A549 (cell line): ENCODE data around the gene TMEM51. TPM values are rescaled to one million over a fixed set of nuclear protein-coding genes. Genes with fewer than 3 reads are reported as not detected.

Experiments
- ATAC-seq, 2 experiments: fragments of 200-7000 bp in 1 of 2; fragments of >200 bp in 1 of 2; cut with Nextera tagmentation in 1 of 2; cut with Tn5 transposase in 1 of 2; 3 replicates each; pipeline versions ENCODE4 v1.8.0 to v1.9.1; 2018 to 2020; ENCODE audit warnings: mild to moderate bottlenecking in 1 of 2, moderate library complexity in 1 of 2
- CTCF ChIA-PET: fragments of 300-600 bp; sonication (Branson Sonifier 250); formaldehyde crosslinking; extraction: SDS; loops from one replicate; lab custom pipeline; 2021; ENCODE audit warnings: antibody characterized with exemption, inconsistent platforms; lab: Yijun Ruan, JAX
- POLR2A ChIA-PET: fragments of 350-600 bp; formaldehyde crosslinking; extraction: SDS; loops from one replicate; lab custom pipeline; 2021; ENCODE audit warnings: antibody characterized with exemption, inconsistent platforms; lab: Yijun Ruan, JAX
- DNase-seq, 2 experiments: peaks; one replicate each; pipeline versions ENCODE4 v3.0.0 to v3.0.0-alpha.2; 2011 to 2016; ENCODE audit warnings: low read depth in 1 of 2, low spot score in 1 of 2
- FAIRE-seq: peaks from 2 replicates; lab custom pipeline; 2011; peaks lifted over from hg19 to GRCh38; lab: Jason Lieb, UNC
- H3K27ac ChIP-seq, 2 experiments: fragments of >200 bp; sonication (Bioruptor Twin); formaldehyde crosslinking; 3 replicates each; pipeline ENCODE4 v1.5.1; 2016 to 2017
- H3K4me1 ChIP-seq: fragments of >200 bp; sonication (Bioruptor Twin); formaldehyde crosslinking; 3 replicates; pipeline ENCODE4 v1.6.1; 2016
- H3K4me2 ChIP-seq: fragments of >200 bp; sonication (Bioruptor Twin); formaldehyde crosslinking; 3 replicates; pipeline ENCODE4 v1.6.1; 2016
- H3K4me3 ChIP-seq: fragments of >200 bp; sonication (Bioruptor Twin); formaldehyde crosslinking; 3 replicates; pipeline ENCODE4 v1.5.1; 2016
- H3K9me3 ChIP-seq: fragments of >200 bp; sonication (Bioruptor Twin); formaldehyde crosslinking; 3 replicates; pipeline ENCODE4 v1.6.1; 2016
- CBX8 ChIP-seq: fragments of 200-600 bp; sonication (generic); IDR thresholded peaks from 2 replicates; pipeline ENCODE4 v1.6.1; 2016
- CHD4 ChIP-seq: fragments of 200-600 bp; sonication (generic); IDR thresholded peaks from 2 replicates; pipeline ENCODE4 v1.6.1; 2016; ENCODE audit warnings: antibody characterized with exemption, mild to moderate bottlenecking, borderline replicate concordance
- EP300 ChIP-seq, 2 experiments: fragments of >200 bp; sonication (Bioruptor Twin); formaldehyde crosslinking; IDR thresholded peaks; 2 replicates in 1 of 2; 3 replicates in 1 of 2; pipeline ENCODE4 v1.6.1; 2016 to 2017
- GATA3 ChIP-seq: IDR thresholded peaks from 2 replicates; pipeline ENCODE4 v1.6.1; 2012; ENCODE audit warnings: borderline replicate concordance
- HOXA7 ChIP-seq: fragments of 250-450 bp; sonication (Bioruptor Pico); IDR thresholded peaks from 2 replicates; pipeline ENCODE4 v1.5.0; 2020; ENCODE audit warnings: mild to moderate bottlenecking, moderate library complexity
- JUNB ChIP-seq: fragments of >200 bp; sonication (Bioruptor Twin); formaldehyde crosslinking; IDR thresholded peaks from 2 replicates; pipeline ENCODE4 v1.6.1; 2016
- MAX ChIP-seq: IDR thresholded peaks from 2 replicates; pipeline ENCODE4 v1.6.1; 2012
- NFE2L2 ChIP-seq: fragments of 150-350 bp; conservative IDR thresholded peaks from 2 replicates; pipeline ENCODE4 v1.6.1; 2014; ENCODE audit warnings: low read length
- PBX3 ChIP-seq: IDR thresholded peaks from 2 replicates; pipeline ENCODE4 v1.6.1; 2012
- PHF8 ChIP-seq: fragments of 200-600 bp; sonication (generic); IDR thresholded peaks from 2 replicates; pipeline ENCODE4 v1.6.1; 2016; ENCODE audit warnings: low read depth, mild to moderate bottlenecking, antibody characterized with exemption, moderate library complexity, borderline replicate concordance
- POLR2A ChIP-seq: IDR thresholded peaks from 2 replicates; pipeline ENCODE4 v1.6.1; 2012; ENCODE audit warnings: mild to moderate bottlenecking, low read length
- RAD21 ChIP-seq, 2 experiments: fragments of >200 bp in 1 of 2; sonication (Bioruptor Twin) in 1 of 2; formaldehyde crosslinking in 1 of 2; IDR thresholded peaks in 1 of 2; conservative IDR thresholded peaks in 1 of 2; 2 replicates in 1 of 2; 3 replicates in 1 of 2; pipeline ENCODE4 v1.6.1; 2012 to 2018; ENCODE audit warnings: inconsistent platforms in 1 of 2
- RCOR1 ChIP-seq: fragments of 150-350 bp; IDR thresholded peaks from 2 replicates; pipeline ENCODE4 v1.6.1; 2014; ENCODE audit warnings: antibody characterized with exemption, low read length, low read depth
- RFX5 ChIP-seq: fragments of 450-650 bp; IDR thresholded peaks from 2 replicates; pipeline ENCODE4 v1.7.1; 2014; ENCODE audit warnings: antibody characterized with exemption, mild to moderate bottlenecking, moderate library complexity
- RNF2 ChIP-seq: fragments of 200-600 bp; sonication (generic); IDR thresholded peaks from 2 replicates; pipeline ENCODE4 v1.6.1; 2016; ENCODE audit warnings: low read depth, mild to moderate bottlenecking, antibody characterized with exemption, moderate library complexity, borderline replicate concordance
- SMC3 ChIP-seq: fragments of >200 bp; sonication (Bioruptor Twin); formaldehyde crosslinking; IDR thresholded peaks from 3 replicates; pipeline ENCODE4 v1.6.1; 2018; ENCODE audit warnings: inconsistent platforms
- TP53 ChIP-seq: fragments of 250-450 bp; sonication (Bioruptor Pico); IDR thresholded peaks from 2 replicates; pipeline ENCODE4 v1.5.0; 2021; ENCODE audit warnings: mild to moderate bottlenecking, moderate library complexity
- ZC3H11A ChIP-seq: fragments of 450-650 bp; IDR thresholded peaks from 2 replicates; pipeline ENCODE4 v1.6.1; 2014; ENCODE audit warnings: antibody characterized with exemption, mild to moderate bottlenecking
- ZFP36 ChIP-seq: fragments of 450-650 bp; IDR thresholded peaks from 2 replicates; pipeline ENCODE4 v1.6.1; 2014; ENCODE audit warnings: borderline replicate concordance; ENCODE audit not compliant: partially characterized antibody
- ZNF302 ChIP-seq: fragments of 250-450 bp; sonication (Bioruptor Pico); IDR thresholded peaks from 2 replicates; pipeline ENCODE4 v1.9.0; 2021; ENCODE audit warnings: inconsistent platforms, mild to moderate bottlenecking, moderate library complexity
- whole genome bisulfite sequencing: methylation state at CpG from one replicate; pipeline ENCODE4 v1.1.6; 2017; ENCODE audit errors: missing lambda C conversion rate; 5-methylcytosine and 5-hydroxymethylcytosine counted together
- polyA plus RNA-seq, 4 experiments: library from polyadenylated mRNA; depleted of rRNA in 3 of 4; stranded (reverse); fragments of >200 nt; fragmentation: RNase III in 1 of 4; extraction: RNeasy Plus Mini Kit Qiagen cat#74134 plus additional on column Dnase treatment in 1 of 4; gene quantifications; 2 replicates in 3 of 4; 3 replicates in 1 of 4; pipeline ENCODE4 v1.2.3, GENCODE V29; 2011 to 2017
- TF ChIP-seq, protein P1 (sequence below): fragments of 250-450 bp; sonication (Bioruptor Pico); IDR thresholded peaks from 2 replicates; pipeline ENCODE4 v1.5.0; 2020; ENCODE audit warnings: low read depth, mild to moderate bottlenecking, moderate library complexity
- TF ChIP-seq, protein P2 (sequence below): fragments of >200 bp; sonication (Bioruptor Twin); formaldehyde crosslinking; IDR thresholded peaks from 2 replicates; pipeline ENCODE4 v1.6.1; 2016
- TF ChIP-seq, protein P3 (sequence below): fragments of >200 bp; sonication (Bioruptor Twin); formaldehyde crosslinking; IDR thresholded peaks from 3 replicates; pipeline ENCODE4 v1.5.1; 2016
- TF ChIP-seq, protein P4 (sequence below): fragments of 250-450 bp; sonication (Bioruptor Pico); IDR thresholded peaks from 2 replicates; pipeline ENCODE4 v1.5.0; 2021; ENCODE audit warnings: mild to moderate bottlenecking, moderate library complexity, borderline replicate concordance
- TF ChIP-seq, protein P5 (sequence below): fragments of 200-600 bp; sonication (generic); IDR thresholded peaks from 2 replicates; pipeline ENCODE4 v1.6.1; 2016; ENCODE audit warnings: antibody characterized with exemption, mild to moderate bottlenecking, moderate library complexity

Gene TMEM51
- polyA plus RNA-seq, 2 of the 4 experiments (the other 2 are of a cell fraction): 20.0 to 22.8 TPM

DNA sequence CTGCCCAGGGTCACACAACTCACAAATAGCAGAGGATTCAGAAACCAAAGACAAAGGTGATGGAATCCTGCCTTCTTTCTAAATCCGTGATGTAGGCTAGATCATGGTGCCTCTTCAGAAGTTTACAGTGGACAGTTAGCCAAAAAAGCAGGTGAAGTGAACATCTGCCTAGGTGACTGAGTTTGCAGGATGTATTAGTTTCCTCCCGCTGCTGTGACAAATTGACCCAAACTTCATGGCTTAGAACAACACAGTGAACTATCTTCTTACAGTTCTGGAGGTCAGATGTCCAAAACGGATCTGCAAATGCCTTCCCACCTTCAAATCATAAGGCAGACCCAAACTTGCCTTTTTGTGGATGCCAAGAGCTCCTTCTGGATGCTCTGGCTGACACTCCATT is 3.2 kb upstream of the TMEM51 start (continued):
- TF ChIP-seq SMC3 (no peak), EP300 (IDR thresholded peaks at IDR 0.05) (no peak), ZFP36 (no peak)
- TF ChIP-seq, protein P1, sequence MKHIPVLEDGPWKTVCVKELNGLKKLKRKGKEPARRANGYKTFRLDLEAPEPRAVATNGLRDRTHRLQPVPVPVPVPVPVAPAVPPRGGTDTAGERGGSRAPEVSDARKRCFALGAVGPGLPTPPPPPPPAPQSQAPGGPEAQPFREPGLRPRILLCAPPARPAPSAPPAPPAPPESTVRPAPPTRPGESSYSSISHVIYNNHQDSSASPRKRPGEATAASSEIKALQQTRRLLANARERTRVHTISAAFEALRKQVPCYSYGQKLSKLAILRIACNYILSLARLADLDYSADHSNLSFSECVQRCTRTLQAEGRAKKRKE (CRISPR knock-in tag): no peak

GRCh38 chr1:15151377-15151806 is 2.2 kb upstream of the TMEM51 start:
- peak overlapping the region; percentile 74 for H3K4me2 ChIP-seq
- no peaks in the 10 kb centered on the region for H3K9me3 ChIP-seq
- ChIA-PET POLR2A (interaction anchor here (0.6 kb wide), 1 partner anchor 84 kb away, joined by 5 read pairs; no protein-coding TSS in a partner anchor), CTCF (interaction anchor here (0.7 to 8.4 kb wide), 32 partner anchors 9 to 350 kb away, joined by 3 to 133 read pairs (median 10); partner anchors contain the start of gene FHAD1)
- FAIRE-seq (no peak), ATAC-seq (no peak), DNase-seq (no peak)
- no peak overlapping the region for H3K4me3 ChIP-seq
- H3K27ac ChIP-seq: peak overlapping the region; percentile 93 to 99; a peak in 3 of 6 replicates
- TF ChIP-seq PBX3: no peak
- no peak for TF ChIP-seq RNF2
- no peak for TF ChIP-seq RCOR1
- TF ChIP-seq CBX8: no peak
- TF ChIP-seq RAD21 (conservative IDR thresholded peaks at IDR 0.05 in 1 of 2, IDR thresholded peaks at IDR 0.05 in 1 of 2): no peak
- TF ChIP-seq JUNB: no peak
- no peak for TF ChIP-seq ZC3H11A
- no peak for TF ChIP-seq TP53
- no peak for TF ChIP-seq MAX
- no peak for TF ChIP-seq POLR2A
- TF ChIP-seq, protein P2, sequence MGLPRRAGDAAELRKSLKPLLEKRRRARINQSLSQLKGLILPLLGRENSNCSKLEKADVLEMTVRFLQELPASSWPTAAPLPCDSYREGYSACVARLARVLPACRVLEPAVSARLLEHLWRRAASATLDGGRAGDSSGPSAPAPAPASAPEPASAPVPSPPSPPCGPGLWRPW: no peak
- TF ChIP-seq NFE2L2: no peak
- no peak for TF ChIP-seq CHD4
- WGBS: 73% methylated on average over 4 of the region's 5 CpGs
- H3K4me1 ChIP-seq: peaks cover 23% of the 10 kb centered on the region

DNA sequence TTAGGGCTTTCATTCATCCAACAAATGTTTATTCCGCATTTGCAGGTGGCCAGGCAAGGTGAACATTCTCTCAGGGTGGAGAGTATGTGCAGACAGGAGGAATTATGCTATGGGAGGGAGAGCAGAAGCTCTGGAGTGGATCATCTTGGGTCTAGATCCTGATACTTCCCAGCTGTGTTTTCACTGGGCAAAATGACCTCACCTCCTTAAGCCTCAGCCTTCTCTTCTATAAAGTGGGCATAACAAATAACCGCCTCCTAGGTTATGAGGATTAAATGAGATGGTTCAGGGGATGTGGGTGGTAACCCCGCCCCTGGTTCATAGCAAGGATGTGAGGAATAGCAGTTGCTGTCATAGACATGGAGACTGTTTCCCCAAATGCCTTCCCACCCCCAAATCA is 1.7 kb upstream of the TMEM51 start:
- Histone ChIP-seq H3K4me3 (0 out of 3 replicates have a peak overlapping the region, but pooled peaks have one; percentile 88), H3K4me2 (peak overlapping the region; percentile 74), H3K27ac (peak overlapping the region; percentile 93 to 99; a peak in 5 of 6 replicates), H3K9me3 (no peaks in the 10 kb centered on the region), H3K4me1 (peaks cover 28% of the 10 kb centered on the region)
- ATAC-seq (no peak), FAIRE-seq (no peak), DNase-seq (no peak)
- POLR2A ChIA-PET: interaction anchor here (0.6 to 2.1 kb wide), 5 partner anchors 17 to 133 kb away, joined by 3 to 8 read pairs (median 5); no protein-coding TSS in a partner anchor
- WGBS: 44% methylated on average over 3 of the region's 3 CpGs
- CTCF ChIA-PET: interaction anchor here (0.7 to 8.4 kb wide), 43 partner anchors 8 to 350 kb away, joined by 3 to 133 read pairs (median 6); partner anchors contain the start of gene FHAD1
- TF ChIP-seq GATA3 (no peak), RFX5 (no peak), HOXA7 (CRISPR knock-in tag) (no peak), ZNF302 (CRISPR knock-in tag) (no peak), PHF8 (no peak), NFE2L2 (no peak), ZC3H11A (no peak)
- TF ChIP-seq, protein P3, sequence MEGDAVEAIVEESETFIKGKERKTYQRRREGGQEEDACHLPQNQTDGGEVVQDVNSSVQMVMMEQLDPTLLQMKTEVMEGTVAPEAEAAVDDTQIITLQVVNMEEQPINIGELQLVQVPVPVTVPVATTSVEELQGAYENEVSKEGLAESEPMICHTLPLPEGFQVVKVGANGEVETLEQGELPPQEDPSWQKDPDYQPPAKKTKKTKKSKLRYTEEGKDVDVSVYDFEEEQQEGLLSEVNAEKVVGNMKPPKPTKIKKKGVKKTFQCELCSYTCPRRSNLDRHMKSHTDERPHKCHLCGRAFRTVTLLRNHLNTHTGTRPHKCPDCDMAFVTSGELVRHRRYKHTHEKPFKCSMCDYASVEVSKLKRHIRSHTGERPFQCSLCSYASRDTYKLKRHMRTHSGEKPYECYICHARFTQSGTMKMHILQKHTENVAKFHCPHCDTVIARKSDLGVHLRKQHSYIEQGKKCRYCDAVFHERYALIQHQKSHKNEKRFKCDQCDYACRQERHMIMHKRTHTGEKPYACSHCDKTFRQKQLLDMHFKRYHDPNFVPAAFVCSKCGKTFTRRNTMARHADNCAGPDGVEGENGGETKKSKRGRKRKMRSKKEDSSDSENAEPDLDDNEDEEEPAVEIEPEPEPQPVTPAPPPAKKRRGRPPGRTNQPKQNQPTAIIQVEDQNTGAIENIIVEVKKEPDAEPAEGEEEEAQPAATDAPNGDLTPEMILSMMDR: no peak
- TF ChIP-seq, protein P4, sequence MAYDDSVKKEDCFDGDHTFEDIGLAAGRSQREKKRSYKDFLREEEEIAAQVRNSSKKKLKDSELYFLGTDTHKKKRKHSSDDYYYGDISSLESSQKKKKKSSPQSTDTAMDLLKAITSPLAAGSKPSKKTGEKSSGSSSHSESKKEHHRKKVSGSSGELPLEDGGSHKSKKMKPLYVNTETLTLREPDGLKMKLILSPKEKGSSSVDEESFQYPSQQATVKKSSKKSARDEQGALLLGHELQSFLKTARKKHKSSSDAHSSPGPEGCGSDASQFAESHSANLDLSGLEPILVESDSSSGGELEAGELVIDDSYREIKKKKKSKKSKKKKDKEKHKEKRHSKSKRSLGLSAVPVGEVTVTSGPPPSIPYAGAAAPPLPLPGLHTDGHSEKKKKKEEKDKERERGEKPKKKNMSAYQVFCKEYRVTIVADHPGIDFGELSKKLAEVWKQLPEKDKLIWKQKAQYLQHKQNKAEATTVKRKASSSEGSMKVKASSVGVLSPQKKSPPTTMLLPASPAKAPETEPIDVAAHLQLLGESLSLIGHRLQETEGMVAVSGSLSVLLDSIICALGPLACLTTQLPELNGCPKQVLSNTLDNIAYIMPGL (CRISPR knock-in tag): no peak
- TF ChIP-seq, protein P2: no peak
- TF ChIP-seq, protein P5, sequence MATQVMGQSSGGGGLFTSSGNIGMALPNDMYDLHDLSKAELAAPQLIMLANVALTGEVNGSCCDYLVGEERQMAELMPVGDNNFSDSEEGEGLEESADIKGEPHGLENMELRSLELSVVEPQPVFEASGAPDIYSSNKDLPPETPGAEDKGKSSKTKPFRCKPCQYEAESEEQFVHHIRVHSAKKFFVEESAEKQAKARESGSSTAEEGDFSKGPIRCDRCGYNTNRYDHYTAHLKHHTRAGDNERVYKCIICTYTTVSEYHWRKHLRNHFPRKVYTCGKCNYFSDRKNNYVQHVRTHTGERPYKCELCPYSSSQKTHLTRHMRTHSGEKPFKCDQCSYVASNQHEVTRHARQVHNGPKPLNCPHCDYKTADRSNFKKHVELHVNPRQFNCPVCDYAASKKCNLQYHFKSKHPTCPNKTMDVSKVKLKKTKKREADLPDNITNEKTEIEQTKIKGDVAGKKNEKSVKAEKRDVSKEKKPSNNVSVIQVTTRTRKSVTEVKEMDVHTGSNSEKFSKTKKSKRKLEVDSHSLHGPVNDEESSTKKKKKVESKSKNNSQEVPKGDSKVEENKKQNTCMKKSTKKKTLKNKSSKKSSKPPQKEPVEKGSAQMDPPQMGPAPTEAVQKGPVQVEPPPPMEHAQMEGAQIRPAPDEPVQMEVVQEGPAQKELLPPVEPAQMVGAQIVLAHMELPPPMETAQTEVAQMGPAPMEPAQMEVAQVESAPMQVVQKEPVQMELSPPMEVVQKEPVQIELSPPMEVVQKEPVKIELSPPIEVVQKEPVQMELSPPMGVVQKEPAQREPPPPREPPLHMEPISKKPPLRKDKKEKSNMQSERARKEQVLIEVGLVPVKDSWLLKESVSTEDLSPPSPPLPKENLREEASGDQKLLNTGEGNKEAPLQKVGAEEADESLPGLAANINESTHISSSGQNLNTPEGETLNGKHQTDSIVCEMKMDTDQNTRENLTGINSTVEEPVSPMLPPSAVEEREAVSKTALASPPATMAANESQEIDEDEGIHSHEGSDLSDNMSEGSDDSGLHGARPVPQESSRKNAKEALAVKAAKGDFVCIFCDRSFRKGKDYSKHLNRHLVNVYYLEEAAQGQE: no peak
- TF ChIP-seq, all 56 proteins: peak for 0
